ENCODE data around the gene ITM2C.

The ITM2C gene

DNA sequence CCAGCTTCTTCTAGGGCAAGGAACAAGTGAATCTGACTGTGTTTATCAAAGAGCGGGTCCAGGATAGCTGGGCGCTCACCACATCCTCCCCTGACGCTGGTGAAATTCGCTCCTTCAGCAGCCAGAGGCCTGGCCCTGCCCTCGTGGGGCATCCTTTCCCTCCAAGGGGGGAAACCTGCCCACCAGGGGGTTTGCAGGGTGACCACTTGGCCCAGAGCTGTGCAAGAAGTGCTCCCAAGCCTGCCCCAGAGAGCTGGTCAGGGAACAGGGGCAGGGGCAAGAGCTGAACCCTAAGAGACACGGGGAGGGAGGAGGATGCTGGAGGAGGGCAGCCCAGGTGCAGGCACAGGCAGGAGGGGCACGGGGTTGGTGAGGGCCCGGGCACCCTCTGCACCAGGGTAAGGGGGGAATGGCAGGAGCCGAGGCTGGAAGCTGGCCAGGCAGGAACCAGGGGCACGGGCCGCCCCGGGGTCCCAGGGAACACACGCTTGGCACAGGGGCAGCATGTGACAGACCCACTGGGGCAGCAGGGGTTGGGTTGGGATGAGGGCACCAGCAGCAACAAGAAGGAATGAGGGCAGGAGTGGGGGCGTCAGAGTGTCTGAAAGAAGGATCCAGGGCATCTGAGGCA lies 63.1 kb downstream of the ITM2C start:
- H3K36me3 ChIP-seq (replicated peaks): no peaks in the 10 kb centered on the region
- in situ Hi-C loops (cut with HindIII; ENCODE audit: low pct_ligation_motif_present, low sequenced_read_pairs): no loop called here
- TF ChIP-seq, protein P1, sequence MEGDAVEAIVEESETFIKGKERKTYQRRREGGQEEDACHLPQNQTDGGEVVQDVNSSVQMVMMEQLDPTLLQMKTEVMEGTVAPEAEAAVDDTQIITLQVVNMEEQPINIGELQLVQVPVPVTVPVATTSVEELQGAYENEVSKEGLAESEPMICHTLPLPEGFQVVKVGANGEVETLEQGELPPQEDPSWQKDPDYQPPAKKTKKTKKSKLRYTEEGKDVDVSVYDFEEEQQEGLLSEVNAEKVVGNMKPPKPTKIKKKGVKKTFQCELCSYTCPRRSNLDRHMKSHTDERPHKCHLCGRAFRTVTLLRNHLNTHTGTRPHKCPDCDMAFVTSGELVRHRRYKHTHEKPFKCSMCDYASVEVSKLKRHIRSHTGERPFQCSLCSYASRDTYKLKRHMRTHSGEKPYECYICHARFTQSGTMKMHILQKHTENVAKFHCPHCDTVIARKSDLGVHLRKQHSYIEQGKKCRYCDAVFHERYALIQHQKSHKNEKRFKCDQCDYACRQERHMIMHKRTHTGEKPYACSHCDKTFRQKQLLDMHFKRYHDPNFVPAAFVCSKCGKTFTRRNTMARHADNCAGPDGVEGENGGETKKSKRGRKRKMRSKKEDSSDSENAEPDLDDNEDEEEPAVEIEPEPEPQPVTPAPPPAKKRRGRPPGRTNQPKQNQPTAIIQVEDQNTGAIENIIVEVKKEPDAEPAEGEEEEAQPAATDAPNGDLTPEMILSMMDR (IDR thresholded peaks at IDR 0.05; ENCODE audit: low read depth, low read length, missing control alignments): no peak
- DNase-seq: no peak
- H3K4me3 ChIP-seq (ENCODE audit: low read depth, low read length): no peak overlapping the region
- H3K27me3 ChIP-seq (replicated peaks): no peaks in the 10 kb centered on the region
- H3K27ac ChIP-seq: no peak overlapping the region
